Left hindlimb (tissue), 1 donor: Measurements from ENCODE around the gene MED7.

Source experiments
- DNase-seq: peaks from one replicate; pipeline ENCODE4 v3.0.0-alpha.2; 2018

The MED7 gene

DNA sequence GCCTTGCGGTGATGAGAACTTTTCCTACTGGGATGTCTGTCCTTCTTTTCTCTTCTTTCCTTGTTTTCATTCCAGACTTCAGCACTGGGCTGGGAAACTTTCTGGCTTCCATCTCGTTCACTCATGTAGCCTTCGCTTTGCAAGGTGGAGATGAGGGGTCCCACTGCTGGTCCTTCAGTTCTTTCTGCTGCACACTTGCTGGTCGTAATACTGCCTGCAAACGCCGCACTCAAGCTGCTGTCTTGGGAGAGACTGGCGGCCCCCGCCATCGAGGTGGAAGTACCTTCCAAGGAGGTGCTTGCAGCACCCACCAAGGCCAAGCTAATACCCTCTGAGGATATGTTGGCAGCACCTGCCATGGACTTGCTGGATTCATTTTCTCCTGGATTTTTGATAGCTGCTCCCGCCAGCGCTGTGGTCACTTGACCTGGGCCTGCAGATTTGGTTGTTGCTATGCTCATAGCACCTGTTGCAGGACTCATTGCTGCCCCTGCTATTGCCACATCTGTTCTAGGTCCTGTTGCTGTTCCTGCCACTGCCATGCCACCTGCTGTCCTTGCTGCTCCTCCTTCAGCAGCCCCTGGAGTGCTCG, 20.4 kb upstream of the MED7 start:
- no peak for DNase-seq

DNA sequence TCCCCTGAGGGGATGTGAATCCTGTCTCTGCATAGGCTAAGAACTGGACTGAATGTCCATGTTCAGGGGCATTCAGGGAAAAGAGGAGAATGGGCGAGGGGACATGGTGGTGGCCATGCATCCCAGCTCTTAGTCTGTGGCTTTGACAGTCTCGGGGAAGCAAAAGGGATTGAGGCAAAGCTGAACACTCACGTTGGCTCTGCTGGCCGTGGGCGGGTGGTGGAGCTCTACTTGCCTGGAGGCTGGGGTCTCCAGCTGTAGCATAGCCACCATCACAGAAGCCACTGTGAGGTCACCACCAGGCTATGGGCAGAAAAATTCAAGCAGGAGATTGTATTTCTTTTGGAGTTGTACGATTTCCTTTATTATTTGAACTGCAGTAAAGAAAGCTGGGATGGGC, 19.3 kb upstream of the MED7 start:
- no peak for DNase-seq

DNA sequence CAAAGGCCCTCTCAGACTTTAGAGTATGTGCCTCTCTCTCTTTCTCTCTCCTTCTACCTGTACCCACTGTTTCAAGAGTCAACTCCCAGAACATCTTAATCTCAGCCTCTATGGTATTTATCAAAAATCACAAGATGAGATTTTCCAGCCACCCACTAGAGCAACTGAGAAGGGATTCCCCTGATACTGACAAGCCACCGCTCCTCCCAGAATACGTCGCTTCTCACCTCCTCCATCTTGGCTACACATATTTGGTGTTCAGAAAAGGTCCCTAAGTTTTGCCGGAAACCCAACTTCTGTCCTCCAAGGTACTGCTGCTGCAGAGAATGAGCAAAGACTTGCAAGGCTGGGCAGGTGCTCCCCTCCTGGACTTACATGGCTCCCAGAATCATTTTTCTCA, 17.3 kb upstream of the MED7 start:
- no peak for DNase-seq

DNA sequence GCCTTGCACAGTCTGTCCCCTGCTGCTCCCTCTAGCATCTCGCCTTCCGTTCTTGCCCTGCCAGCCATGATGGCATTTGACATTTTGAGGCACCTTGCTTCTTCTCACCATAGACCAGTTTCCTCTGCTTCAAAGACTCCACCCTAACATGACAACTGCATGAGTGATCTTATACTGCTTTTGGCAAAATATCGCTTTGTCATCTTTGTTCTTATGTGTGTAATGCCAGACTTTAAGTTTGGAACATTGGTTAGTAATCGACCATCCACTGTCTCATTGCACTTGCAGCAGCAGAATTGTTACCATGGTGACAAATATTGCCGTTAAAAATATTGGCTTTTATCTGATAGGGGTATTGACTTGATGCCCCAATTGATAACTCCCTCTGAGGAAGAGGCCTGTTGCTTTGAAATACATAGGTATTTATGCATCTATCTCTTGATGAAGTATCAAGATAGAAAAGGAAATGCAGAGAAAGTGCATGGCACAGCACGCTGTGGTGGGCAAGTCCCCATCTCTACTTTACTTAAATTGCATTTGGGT, 16.6 kb upstream of the MED7 start:
- DNase-seq = no peak

DNA sequence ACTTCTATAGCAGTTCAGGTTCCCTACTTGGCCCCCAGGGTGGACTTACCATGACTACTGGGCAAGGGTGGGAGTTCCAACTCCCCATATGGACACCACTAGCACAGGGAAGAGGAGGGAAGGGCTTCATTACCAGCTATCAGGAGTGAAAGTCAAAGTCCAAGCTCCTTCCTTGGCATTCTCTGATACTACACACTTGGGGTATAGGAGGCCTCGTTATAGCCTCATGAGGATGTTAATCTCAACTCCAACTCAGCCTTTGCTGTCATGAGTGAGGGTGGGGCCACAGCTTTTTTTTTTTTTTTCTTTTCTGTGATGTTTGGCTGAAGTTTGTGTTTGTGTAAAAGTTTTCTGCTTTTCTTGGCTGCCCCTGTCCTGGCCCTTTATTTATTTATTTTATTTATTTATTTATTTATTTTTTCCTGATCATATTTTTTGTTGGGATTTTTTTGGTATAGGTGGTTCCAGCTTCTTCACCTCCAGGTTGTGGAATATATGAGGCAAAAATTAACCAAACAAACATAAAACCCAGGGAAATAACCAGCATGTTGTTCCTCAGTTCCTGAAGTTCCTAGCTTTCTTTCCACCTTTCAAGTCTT, 14.7 kb upstream of the MED7 start:
- DNase-seq = no peak

DNA sequence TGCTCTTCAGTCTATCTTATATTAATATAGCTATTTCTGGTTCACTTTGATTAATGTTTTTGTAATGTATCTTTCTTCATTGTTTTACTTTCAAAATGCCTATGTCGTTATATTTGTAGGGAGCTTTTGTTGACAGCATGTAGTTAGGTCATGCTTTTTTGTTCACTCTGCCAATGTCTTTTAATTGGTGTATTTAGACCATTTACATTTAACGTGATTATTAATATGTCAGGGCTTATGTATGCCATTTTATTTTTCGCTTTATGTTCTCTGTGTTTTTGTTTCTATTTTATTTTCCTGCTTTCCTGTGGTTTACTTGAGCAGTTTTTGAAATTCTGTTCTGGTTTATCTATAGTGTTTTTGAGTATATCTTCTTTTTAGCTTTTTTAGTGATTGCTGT, 12.6 kb upstream of the MED7 start:
- DNase-seq = no peak

DNA sequence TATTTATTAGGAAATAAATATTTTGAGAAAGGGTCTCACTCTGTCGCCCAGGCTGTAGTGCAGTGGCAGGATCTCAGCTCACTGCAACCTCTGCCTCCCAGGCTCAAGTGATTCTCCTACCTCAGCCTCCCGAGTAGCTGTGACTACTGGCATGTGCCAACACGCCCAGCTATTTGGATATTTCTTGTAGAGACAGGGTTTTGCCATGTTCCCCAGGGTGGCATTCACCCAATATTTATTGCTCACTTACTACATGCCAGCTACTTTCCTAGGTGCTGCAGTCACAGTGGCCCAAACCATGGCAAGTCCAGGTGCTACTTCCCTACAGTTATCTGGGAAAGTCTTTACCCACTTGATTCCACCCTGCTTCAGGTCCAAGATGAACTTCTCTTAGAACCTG, 8.3 kb upstream of the MED7 start:
- DNase-seq = no peak

DNA sequence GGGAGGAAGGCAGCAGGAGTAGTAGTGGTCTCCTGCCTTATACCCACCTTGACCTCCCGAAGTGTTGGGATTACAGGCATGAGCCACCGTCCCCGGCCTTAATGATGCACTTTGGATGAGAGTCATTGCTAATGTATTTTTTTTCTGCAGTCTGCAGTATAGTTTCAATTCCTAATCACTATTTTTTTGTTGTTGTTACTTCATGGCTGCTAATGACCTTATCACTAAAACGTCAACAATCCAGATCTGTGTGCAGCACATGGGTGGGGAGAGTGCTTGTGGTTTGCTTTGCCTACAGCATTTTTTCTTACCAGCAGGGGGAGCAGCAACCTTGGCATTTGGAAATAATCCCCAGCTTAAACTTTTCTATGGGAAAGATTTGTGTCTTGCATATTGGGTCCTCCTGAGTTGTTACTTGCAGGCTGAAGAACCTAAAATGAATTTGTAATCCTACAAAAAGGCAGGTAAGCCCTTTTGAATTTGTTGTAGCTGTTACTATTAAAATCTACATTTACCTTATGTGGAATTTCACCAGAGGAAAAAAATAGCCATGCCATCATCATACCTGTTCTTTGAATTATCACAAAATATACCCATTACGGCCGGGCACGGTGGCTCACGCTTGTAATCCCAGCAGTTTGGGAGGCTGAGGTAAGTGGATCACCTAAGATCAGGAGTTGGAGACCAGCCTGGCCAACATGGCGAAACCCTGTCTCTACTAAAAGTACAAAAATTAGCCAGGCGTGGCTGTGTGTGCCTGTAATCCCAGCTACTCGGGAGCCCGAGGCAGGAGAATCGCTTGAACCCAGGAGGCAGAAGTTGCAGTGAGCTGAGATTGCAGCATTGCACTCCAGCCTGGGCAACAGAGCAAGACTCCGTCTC, 6.3 kb upstream of the MED7 start:
- DNase-seq = peak; percentile 68

DNA sequence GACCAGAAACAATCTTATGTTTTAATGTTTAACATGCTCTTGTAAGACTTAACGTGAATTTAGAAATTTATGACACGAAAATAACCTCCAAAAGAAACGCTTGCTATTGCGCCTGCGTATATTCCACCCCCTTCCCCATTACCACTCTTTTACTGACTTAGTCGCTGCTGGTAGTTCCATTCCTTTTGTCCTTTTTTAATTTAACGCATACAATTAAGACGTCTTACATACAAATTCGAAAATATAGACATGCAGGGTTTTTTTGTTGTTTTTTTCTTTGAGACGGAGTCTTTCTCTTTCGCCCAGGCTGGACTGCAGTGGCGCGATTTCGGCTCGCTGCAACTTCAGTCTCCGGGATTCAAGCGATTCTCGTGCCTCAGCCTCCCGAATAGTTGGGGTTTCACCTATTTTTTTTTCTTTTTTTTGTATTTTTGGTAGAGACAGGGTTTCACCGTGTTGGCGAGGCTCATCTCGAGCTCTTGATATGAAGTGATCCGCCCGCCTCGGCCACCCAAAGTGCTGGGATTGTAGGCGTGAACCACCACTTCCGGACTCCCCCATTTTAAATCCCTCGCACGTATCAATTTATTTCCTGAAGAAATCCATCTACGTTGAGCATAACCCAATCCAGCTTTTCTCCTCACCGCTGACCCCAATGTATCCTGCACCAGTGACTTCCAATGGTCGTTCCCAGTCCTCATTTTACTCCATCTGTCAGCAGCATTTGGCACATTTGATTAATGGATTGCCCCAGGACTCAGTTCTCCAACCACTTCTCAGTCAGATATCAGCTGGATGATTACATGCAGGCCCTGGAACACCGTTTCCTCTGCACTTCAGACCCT, 684 bp upstream of the MED7 start:
- peak; percentile 64 for DNase-seq

DNA sequence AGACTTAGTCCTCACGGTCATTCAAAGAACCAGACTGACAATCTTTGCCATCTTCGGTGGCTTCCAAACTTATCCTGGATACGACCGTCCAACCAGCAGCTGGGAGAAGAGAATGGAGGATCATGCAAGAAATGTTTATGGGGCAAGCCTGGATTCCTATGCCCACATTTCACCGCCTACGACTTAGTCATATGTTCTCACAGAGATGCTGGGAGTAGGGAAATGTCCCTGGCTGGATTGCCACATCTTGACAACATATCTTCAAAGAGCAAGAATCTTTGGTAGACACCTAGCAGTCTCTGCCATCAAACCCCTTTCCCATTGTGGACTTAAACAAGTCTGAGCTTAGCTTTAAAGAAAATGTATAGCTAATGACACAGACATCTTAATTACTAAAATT, 5.0 kb downstream of the MED7 start:
- DNase-seq = no peak

DNA sequence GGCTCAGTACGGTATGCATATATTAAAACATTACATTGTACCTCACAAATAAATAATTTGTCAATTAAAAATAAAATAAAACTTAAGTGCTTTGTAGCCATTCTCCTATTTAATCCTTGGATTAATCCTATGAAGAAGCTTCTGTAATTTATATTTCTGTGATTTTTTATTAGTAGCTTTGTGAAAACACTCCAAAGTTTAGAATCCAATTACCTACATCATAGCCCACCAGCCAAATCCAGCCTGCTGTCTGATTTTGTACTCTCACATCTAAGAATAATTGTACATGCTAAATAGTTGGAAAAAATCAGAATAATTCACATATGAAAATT, 10.4 kb downstream of the MED7 start:
- no peak for DNase-seq

DNA sequence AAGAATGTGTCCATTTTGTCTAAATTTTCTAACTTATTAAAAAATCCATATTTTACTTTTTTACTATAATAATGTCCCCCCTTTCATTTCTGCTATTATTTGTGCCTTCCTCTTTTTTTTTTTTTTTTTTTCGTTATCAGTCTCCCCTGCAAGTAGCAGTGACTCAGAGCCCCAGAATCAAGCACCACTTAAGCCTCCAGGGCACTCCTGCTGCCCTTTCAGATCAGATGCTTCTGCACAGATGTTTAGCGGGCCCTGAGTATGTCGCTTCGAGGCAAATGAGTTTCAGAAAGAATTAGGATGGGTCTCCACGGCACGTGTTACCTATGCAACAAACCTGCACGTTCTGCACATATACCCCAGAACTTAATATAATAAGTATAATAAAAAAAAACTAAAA, 11.7 kb downstream of the MED7 start:
- no peak for DNase-seq

DNA sequence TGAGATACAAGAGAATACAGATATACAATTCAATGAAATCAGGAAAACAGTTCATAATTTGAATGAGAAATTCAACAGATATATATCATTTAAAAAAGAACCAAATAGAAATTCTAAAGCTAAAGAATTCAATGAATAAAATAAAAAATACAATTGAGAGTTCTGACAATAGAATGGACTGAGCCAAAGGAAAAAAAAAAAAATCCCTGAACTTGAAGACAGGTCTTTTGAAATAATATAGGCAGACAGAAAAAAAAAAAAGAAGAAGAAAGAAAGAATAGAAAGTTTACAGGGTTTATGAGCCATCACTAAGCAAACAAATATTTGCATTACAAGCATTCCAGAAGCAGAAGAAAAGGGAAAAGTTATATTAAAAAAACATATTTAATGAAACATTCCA, 21.0 kb downstream of the MED7 start:
- no peak for DNase-seq

DNA sequence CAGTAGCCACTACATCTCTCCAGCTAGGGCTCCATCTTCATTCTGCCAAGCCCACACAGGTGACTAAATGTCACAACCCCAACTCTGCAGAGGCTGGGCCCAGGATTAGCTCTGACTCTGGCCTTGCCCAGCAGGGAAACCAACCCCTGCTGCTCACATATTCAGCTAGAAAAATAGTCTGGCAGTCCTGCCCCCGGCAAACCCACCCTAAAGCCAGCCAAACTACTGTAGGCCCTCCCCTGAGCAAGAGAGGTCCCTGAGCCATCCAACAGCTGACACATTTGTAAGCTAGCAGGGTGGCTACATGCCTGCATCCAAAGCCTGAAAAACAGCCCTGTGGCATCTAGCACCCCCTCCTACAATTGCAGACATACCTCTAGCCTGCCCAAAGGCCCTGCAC, 22.6 kb downstream of the MED7 start:
- DNase-seq = no peak

DNA sequence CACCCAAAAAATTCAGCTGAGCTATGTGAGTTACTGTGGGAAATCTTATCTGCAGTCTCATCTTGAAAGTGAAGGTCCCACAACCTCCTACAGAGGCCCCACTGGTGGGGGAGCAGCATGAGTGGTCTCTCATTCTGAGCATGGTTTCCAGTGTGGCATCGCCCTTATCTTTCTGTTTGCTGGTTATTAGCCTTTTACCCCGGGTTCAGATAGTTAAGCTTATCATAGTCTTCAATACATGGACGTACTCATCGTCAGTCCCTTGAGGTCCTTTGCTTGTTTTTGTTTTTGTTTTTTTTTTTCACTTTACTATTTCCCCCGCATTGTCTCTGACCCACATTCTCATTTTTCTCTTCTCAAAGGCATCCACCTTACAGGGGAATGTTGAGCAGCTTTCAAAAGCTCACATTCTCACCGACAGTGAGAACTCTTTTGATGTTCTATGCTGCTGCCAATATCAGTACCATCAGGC, 26.1 kb downstream of the MED7 start:
- no peak for DNase-seq

DNA sequence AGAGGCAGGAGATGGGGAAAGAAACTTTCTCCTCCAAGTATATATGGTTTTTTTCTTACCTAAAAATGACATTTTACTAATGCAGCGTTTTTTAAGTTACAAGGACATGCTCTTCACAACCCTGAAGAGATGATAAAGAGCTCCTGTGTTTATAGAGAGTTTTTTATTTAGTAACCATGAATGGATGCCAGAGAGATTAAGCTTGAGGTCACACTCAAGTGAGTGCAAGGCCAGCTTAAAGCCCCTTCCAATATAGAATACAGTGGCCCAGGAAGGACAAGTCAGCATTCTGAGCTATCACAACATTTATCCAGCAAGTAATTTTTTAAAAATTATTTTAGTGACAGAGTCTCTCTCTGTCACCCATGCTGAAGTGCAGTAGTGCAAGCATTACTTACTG, 27.2 kb downstream of the MED7 start:
- DNase-seq = no peak

DNA sequence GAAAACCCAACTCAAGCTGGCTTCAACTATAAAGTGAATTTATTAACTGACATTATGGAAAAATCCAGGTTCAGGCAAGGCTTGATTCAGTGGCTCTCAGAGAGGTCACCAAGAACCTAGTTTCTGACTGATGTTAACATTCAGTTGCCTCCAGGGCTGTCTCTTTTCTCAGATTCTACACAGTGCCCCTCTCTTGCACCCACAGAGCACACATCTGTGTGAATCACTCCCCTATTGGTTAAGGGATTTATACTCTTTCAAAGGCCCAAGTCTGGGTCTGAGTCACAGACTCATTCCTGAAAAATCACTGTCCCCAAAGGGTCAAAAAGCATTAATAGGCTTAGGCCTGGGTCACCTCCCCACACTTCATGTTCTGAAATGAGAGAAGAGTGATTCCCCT, 27.7 kb downstream of the MED7 start:
- DNase-seq = no peak

DNA sequence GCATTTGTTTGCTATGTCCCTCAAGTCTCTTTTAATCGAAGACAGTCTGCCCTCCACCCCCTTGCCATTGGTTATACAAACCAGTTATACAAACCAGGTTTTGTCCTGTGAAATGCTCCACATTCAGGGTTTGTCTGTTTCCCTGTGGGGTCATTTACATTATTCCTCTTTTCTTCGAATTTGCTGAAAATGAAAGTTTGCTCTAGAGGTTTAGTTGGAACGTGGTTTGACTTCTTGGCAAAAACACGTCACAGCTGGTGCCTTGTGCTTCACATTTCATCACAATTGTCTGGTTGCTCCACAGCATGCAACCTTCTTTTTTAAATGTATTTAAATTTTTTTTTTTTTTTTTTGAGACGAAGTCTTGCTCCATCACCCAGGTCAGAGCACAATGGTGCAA, 29.7 kb downstream of the MED7 start:
- DNase-seq = no peak

DNA sequence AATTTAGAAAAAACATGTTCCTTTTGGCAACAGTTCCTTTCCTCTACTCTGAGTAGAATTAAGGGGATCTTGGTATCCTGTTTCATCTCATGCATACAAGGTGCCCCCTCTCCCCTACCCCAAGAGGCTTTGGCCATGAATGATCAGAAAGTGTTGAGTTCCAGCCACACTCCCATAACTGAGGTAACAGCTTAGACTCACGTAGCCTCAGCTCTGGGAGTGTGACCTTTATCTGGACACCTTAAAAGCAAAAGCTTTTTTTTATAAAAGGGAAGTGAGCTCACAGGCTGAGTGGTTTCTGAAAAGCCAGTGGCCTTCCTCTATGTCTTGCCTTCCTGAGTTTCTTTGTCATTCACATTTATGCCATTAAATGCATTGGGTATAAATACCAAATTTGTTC, 32.9 kb downstream of the MED7 start:
- DNase-seq = no peak

DNA sequence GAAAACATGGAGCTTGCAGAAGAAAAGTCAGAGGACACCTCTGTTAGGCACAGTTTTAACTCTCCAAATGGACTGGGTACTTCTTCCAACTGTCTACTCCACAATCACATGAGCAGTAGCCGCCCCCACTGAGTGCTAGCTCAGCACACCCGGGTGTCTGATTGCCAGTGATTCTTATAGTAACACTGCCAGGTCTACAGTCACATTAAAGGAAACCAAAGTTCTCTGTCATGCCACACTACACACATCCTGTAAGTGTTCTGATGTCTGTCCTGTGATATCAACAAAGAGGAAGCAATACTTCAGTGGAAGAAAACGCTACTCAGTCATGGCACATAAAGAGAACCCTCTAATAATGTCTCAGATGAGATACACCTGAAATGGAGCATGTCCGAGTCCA, 33.7 kb downstream of the MED7 start, which contains the start of gene HAVCR2:
Gene HAVCR2 (minus strand): TSS at position 69 of the 400 bp plus-strand sequence. CDS start 61 bp downstream, at position 8.
- DNase-seq = no peak

DNA sequence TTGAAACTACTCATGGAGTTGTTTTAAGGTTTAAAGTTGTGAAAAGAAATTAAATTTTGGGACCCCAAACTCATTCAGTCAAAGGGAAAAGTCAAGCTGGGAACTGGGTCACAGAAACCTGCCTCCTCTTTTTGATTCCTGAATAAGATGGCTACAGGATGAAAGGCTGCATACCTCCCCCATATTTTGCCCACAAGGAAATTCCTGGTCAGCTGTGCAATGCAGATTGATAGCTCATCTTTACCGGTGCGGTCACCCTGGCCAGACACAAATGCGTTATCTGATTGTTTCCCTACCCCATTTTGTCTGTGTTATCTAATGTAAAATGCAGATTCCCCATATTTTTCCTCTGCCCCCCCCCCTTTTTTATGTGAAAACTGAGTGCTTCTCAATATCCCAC, 35.2 kb downstream of the MED7 start:
- DNase-seq = no peak

DNA sequence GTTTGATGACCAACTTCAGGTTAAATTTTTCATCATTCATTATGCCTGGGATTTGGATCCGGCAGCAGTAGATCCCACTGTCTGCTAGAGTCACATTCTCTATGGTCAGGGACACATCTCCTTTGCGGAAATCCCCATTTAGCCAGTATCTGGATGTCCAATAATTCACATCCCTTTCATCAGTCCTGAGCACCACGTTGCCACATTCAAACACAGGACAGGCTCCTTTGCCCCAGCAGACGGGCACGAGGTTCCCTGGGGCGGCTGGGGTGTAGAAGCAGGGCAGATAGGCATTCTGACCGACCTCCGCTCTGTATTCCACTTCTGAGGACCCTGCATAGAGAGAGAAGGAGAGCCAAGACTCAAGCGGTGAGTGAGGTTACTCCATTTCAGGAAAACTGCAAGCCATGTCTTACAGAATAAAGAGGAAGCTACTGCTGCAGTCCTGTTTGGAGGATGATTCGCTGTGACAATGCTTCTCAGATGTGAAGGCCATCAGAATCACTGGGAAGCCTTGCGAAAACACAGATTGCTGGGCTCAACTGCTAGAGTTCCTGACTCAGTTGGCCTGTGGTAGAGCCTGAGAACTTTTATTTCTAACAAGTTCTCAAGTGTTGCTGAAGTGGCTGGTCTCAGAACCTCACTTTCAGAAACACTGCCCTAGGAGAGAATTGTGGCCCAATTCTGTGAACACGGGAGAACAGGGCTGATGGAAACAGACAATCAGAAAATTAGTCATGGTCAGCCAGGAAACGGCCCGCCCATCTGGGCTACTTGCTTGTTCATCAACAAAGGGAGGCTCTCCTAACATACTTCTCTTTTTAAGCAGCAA, 35.8 kb downstream of the MED7 start:
- DNase-seq = no peak
